A673 (cell line): ENCODE data around the gene GEN1. TPM values are rescaled to one million over a fixed set of nuclear protein-coding genes. Genes with fewer than 3 reads are reported as not detected.

ENCODE experiments used
- BruUV-seq: library from RNA; stranded (reverse); fragments of 400-500 nt; replicated peaks from 2 replicates; lab custom pipeline; 2021; lab: Mats Ljungman, UMichigan
- CTCF ChIA-PET: fragments of 300-600 bp; sonication (Branson Sonifier 250); formaldehyde crosslinking; loops from one replicate; lab custom pipeline; 2022; ENCODE audit warnings: antibody characterized with exemption; lab: Charles Lee
- POLR2A ChIA-PET: fragments of 300-600 bp; sonication (Branson Sonifier 250); formaldehyde crosslinking; loops from one replicate; lab custom pipeline; 2022; ENCODE audit warnings: antibody characterized with exemption; ENCODE audit not compliant: low non-redundant PET; lab: Charles Lee
- DNase-seq: peaks from one replicate; pipeline ENCODE4 v3.0.0-alpha.2; 2015; ENCODE audit warnings: low spot score
- H3K27ac ChIP-seq: fragments of 200-600 bp; sonication (generic); 2 replicates; pipeline ENCODE4 v1.5.1; 2016; ENCODE audit warnings: mixed run types, low read depth, mild to moderate bottlenecking, mixed read lengths, antibody characterized with exemption, low read length; ENCODE audit not compliant: poor library complexity, severe bottlenecking
- H3K27me3 ChIP-seq: fragments of 200-600 bp; sonication (generic); replicated peaks from 2 replicates; pipeline ENCODE4 v1.6.1; 2017; ENCODE audit warnings: mixed run types, low read depth, mild to moderate bottlenecking, mixed read lengths, antibody characterized with exemption, low read length; ENCODE audit not compliant: insufficient read depth, poor library complexity
- H3K36me3 ChIP-seq: fragments of 200-600 bp; sonication (generic); 2 replicates; pipeline ENCODE4 v1.6.1; 2016; ENCODE audit warnings: mixed run types, mild to moderate bottlenecking, mixed read lengths, antibody characterized with exemption, low read length; ENCODE audit not compliant: insufficient read depth, poor library complexity, severe bottlenecking
- H3K4me1 ChIP-seq: fragments of 200-600 bp; sonication (generic); 2 replicates; pipeline ENCODE4 v1.6.1; 2017; ENCODE audit warnings: mixed run types, mild to moderate bottlenecking, mixed read lengths, antibody characterized with exemption, low read length; ENCODE audit not compliant: insufficient read depth, poor library complexity, severe bottlenecking
- H3K4me3 ChIP-seq: fragments of 200-600 bp; sonication (generic); 2 replicates; pipeline ENCODE4 v1.5.1; 2016; ENCODE audit warnings: low read depth, mixed run types, mild to moderate bottlenecking, mixed read lengths, low read length; ENCODE audit not compliant: poor library complexity, severe bottlenecking
- H3K9me3 ChIP-seq: fragments of 200-600 bp; sonication (generic); 2 replicates; pipeline ENCODE4 v1.6.1; 2016; ENCODE audit warnings: mixed run types, low read depth, mild to moderate bottlenecking, mixed read lengths, antibody characterized with exemption, low read length; ENCODE audit not compliant: poor library complexity, severe bottlenecking
- EZH2 ChIP-seq: fragments of 200-600 bp; sonication (generic); IDR thresholded peaks from 2 replicates; pipeline ENCODE4 v1.6.1; 2017; ENCODE audit warnings: borderline replicate concordance, low read depth, mild to moderate bottlenecking, mixed read lengths, antibody characterized with exemption, low read length; ENCODE audit not compliant: poor library complexity, severe bottlenecking
- intact Hi-C: fragments of 100-400 bp; cut with micrococcal nuclease; formaldehyde crosslinking; loops from one replicate; pipeline ENCODE4 v1.10.0; 2022; ENCODE audit not compliant: unreplicated experiment
- total RNA-seq: library from RNA; stranded (reverse); gene quantifications from 2 replicates; pipeline ENCODE4 v1.2.3, GENCODE V29; 2021
- TF ChIP-seq, protein P1 (sequence below): fragments of 300-800, 200-600 bp; sonication (generic); conservative IDR thresholded peaks from 2 replicates; pipeline ENCODE4 v1.5.1; 2017; ENCODE audit warnings: low read depth, mild to moderate bottlenecking, antibody characterized with exemption, low read length, moderate library complexity, mixed read lengths

GEN1 gene
- total RNA-seq, 1 experiment from 2014 or later: 33.6 TPM

DNA sequence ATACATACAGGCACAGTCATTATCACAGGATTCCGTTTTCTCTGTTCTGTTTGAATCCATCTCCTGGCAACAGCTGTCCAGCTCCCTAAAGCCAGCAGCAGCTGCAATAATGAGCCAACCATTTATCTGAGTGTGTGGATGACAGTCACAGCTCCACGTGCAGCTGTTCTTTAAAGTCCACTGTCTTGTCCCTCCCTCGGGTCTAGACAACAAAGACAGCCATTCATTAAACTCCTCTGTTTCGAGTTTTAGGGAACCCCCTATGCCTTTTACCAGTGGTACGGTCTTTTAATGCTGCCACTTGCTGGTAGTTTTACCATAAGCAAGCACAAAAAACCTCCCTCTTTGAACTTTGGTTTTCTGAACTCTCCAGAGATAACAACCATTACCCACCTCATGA, 46.3 kb downstream of the GEN1 start:
- CTCF ChIA-PET: no interaction called here
- no TSS peak for BruUV-seq

GRCh38 chr2:17800693-17801458, 46.9 kb downstream of the GEN1 start:
- intact Hi-C loops: no loop called here
- Histone ChIP-seq H3K27ac (no peak overlapping the region), H3K9me3 (no peaks in the 10 kb centered on the region), H3K27me3 (no peaks in the 10 kb centered on the region), H3K4me1 (peaks cover 11% of the 10 kb centered on the region), H3K4me3 (no peak overlapping the region), H3K36me3 (no peaks in the 10 kb centered on the region)
- BruUV-seq: no TSS peak
- CTCF ChIA-PET: interaction anchor here (0.6 kb wide), 1 partner anchor 368 kb away, joined by 4 read pairs; no protein-coding TSS in a partner anchor
- POLR2A ChIA-PET: no interaction called here
- no peak for DNase-seq
- TF ChIP-seq, protein P1, sequence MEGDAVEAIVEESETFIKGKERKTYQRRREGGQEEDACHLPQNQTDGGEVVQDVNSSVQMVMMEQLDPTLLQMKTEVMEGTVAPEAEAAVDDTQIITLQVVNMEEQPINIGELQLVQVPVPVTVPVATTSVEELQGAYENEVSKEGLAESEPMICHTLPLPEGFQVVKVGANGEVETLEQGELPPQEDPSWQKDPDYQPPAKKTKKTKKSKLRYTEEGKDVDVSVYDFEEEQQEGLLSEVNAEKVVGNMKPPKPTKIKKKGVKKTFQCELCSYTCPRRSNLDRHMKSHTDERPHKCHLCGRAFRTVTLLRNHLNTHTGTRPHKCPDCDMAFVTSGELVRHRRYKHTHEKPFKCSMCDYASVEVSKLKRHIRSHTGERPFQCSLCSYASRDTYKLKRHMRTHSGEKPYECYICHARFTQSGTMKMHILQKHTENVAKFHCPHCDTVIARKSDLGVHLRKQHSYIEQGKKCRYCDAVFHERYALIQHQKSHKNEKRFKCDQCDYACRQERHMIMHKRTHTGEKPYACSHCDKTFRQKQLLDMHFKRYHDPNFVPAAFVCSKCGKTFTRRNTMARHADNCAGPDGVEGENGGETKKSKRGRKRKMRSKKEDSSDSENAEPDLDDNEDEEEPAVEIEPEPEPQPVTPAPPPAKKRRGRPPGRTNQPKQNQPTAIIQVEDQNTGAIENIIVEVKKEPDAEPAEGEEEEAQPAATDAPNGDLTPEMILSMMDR: no peak
- TF ChIP-seq EZH2: no peak

More for the DNA sequence above, 46.3 kb downstream of the GEN1 start:
- TF ChIP-seq EZH2: no peak
- TF ChIP-seq, protein P1: no peak
- intact Hi-C loops: no loop called here
- no peaks in the 10 kb centered on the region for H3K36me3 ChIP-seq
- peaks cover 11% of the 10 kb centered on the region for H3K4me1 ChIP-seq
- POLR2A ChIA-PET: no interaction called here
- no peaks in the 10 kb centered on the region for H3K27me3 ChIP-seq
- H3K9me3 ChIP-seq: no peaks in the 10 kb centered on the region
- no peak for DNase-seq
- H3K27ac ChIP-seq: no peak overlapping the region
- H3K4me3 ChIP-seq: no peak overlapping the region

- no peaks in the 10 kb centered on the region for H3K36me3 ChIP-seq
- H3K9me3 ChIP-seq: no peaks in the 10 kb centered on the region
- no peak for TF ChIP-seq EZH2
- TF ChIP-seq, protein P1: no peak
- no peaks in the 10 kb centered on the region for H3K27me3 ChIP-seq
- H3K4me1 ChIP-seq: peaks cover 11% of the 10 kb centered on the region
- intact Hi-C loops: no loop called here
- no peak overlapping the region for H3K4me3 ChIP-seq
- ChIA-PET CTCF (no interaction called here), POLR2A (no interaction called here)
- DNase-seq: no peak
- H3K27ac ChIP-seq: no peak overlapping the region
- no TSS peak for BruUV-seq
Measured at GRCh38 chr2:17803497-17803896, 49.6 kb downstream of the GEN1 start.
